Measurements from ENCODE around the gene HTT.

Gene HTT

GRCh38 chr4:3213106-3213425 lies 138.6 kb downstream of the HTT start:
- no CpG with 5 or more reads among the region's 4 CpGs for WGBS, 2 donors (ENCODE audit: extremely low coverage in 2 of 2, insufficient read length in 2 of 2, insufficient replicate concordance in 1 of 2)
- no peak overlapping the region for H3K4me2 ChIP-seq (ENCODE audit: insufficient read depth, low read length, poor library complexity, severe bottlenecking)
- H3K9ac ChIP-seq (ENCODE audit: low read depth, low read length, poor library complexity), result no peak overlapping the region
- no peaks in the 10 kb centered on the region for H3K27me3 ChIP-seq (ENCODE audit: control insufficient read depth in 3 of 3, insufficient read depth in 3 of 3, low read depth in 1 of 3, low read length in 3 of 3)
- H3K79me1 ChIP-seq (ENCODE audit: low read depth, low read length), result peaks cover 2% of the 10 kb centered on the region
- H3K9me3 ChIP-seq (replicated peaks in 1 of 2; ENCODE audit: control insufficient read depth in 2 of 2, insufficient read depth in 1 of 2, low read depth in 1 of 2, low read length in 2 of 2), result peaks cover 0 to 2% of the 10 kb centered on the region in 2 donors
- H2AFZ ChIP-seq (ENCODE audit: low read length), result no peak overlapping the region
- peaks cover 60 to 97% of the 10 kb centered on the region in 2 donors for H3K36me3 ChIP-seq (replicated peaks in 1 of 2; ENCODE audit: control insufficient read depth in 2 of 2, insufficient read depth in 2 of 2, low read length in 2 of 2)
- no peak overlapping the region for H3K4ac ChIP-seq (ENCODE audit: low read length)
- H2AK5ac ChIP-seq (ENCODE audit: low read depth, low read length), result no peak overlapping the region
- H2BK120ac ChIP-seq (ENCODE audit: low read depth, low read length), result no peak overlapping the region
- no peak overlapping the region for H3K27ac ChIP-seq (replicated peaks; ENCODE audit: low read length)
- no peak overlapping the region for H3K4me3 ChIP-seq (ENCODE audit: low read length in 2 of 2)
- H4K91ac ChIP-seq (ENCODE audit: low read depth, low read length, poor library complexity), result no peak overlapping the region
- H2BK5ac ChIP-seq (ENCODE audit: low read length), result no peak overlapping the region
- H2BK15ac ChIP-seq (ENCODE audit: low read length), result no peak overlapping the region
- no peaks in the 10 kb centered on the region for H3K4me1 ChIP-seq (ENCODE audit: control insufficient read depth in 2 of 2, insufficient read depth in 1 of 2, low read depth in 1 of 2, low read length in 2 of 2)
- no peak overlapping the region for H4K8ac ChIP-seq (ENCODE audit: low read depth, low read length)
- H3K23ac ChIP-seq (ENCODE audit: low read depth, low read length, poor library complexity), result no peak overlapping the region
- no peak overlapping the region for H3K18ac ChIP-seq (ENCODE audit: low read length)
- H2BK12ac ChIP-seq (ENCODE audit: low read length), result no peak overlapping the region
- DNase-seq (ENCODE audit: low spot score), result no peak
- no peak overlapping the region for H3K14ac ChIP-seq (ENCODE audit: low read length)

GRCh38 chr4:3213661-3214250 lies 139.3 kb downstream of the HTT start:
- Histone ChIP-seq H4K8ac (ENCODE audit: low read depth, low read length) (no peak overlapping the region), H3K9ac (ENCODE audit: low read depth, low read length, poor library complexity) (peak overlapping the region; percentile 45), H3K4ac (ENCODE audit: low read length) (no peak overlapping the region), H3K27me3 (ENCODE audit: control insufficient read depth in 3 of 3, insufficient read depth in 3 of 3, low read depth in 1 of 3, low read length in 3 of 3) (no peaks in the 10 kb centered on the region), H3K4me1 (ENCODE audit: control insufficient read depth in 2 of 2, insufficient read depth in 1 of 2, low read depth in 1 of 2, low read length in 2 of 2) (peaks cover 0 to 2% of the 10 kb centered on the region in 2 donors), H3K4me3 (ENCODE audit: low read length in 2 of 2) (peak overlapping the region in 1 of 2 donors; percentile 0), H3K18ac (ENCODE audit: low read length) (no peak overlapping the region), H3K36me3 (replicated peaks in 1 of 2; ENCODE audit: control insufficient read depth in 2 of 2, insufficient read depth in 2 of 2, low read length in 2 of 2) (peaks cover 61 to 95% of the 10 kb centered on the region in 2 donors), H3K14ac (ENCODE audit: low read length) (no peak overlapping the region), H3K9me3 (replicated peaks in 1 of 2; ENCODE audit: control insufficient read depth in 2 of 2, insufficient read depth in 1 of 2, low read depth in 1 of 2, low read length in 2 of 2) (peaks cover 0 to 2% of the 10 kb centered on the region in 2 donors), H3K79me1 (ENCODE audit: low read depth, low read length) (peaks cover 1% of the 10 kb centered on the region), H3K4me2 (ENCODE audit: insufficient read depth, low read length, poor library complexity, severe bottlenecking) (no peak overlapping the region), H3K23ac (ENCODE audit: low read depth, low read length, poor library complexity) (no peak overlapping the region), H2BK15ac (ENCODE audit: low read length) (no peak overlapping the region), H2BK12ac (ENCODE audit: low read length) (no peak overlapping the region), H2AK5ac (ENCODE audit: low read depth, low read length) (no peak overlapping the region), H4K91ac (ENCODE audit: low read depth, low read length, poor library complexity) (no peak overlapping the region), H2BK120ac (ENCODE audit: low read depth, low read length) (no peak overlapping the region), H2BK5ac (ENCODE audit: low read length) (no peak overlapping the region), H3K27ac (replicated peaks; ENCODE audit: low read length) (no peak overlapping the region), H2AFZ (ENCODE audit: low read length) (no peak overlapping the region)
- WGBS, 2 donors (ENCODE audit: extremely low coverage in 2 of 2, insufficient read length in 2 of 2, insufficient replicate concordance in 1 of 2), result no CpG with 5 or more reads among the region's 15 CpGs
- DNase-seq (ENCODE audit: low spot score), result no peak

GRCh38 chr4:3215256-3215655 lies 140.8 kb downstream of the HTT start:
- Histone ChIP-seq H2BK120ac (ENCODE audit: low read depth, low read length) (no peak overlapping the region), H4K8ac (ENCODE audit: low read depth, low read length) (no peak overlapping the region), H3K23ac (ENCODE audit: low read depth, low read length, poor library complexity) (no peak overlapping the region), H3K36me3 (replicated peaks in 1 of 2; ENCODE audit: control insufficient read depth in 2 of 2, insufficient read depth in 2 of 2, low read length in 2 of 2) (peaks cover 47 to 95% of the 10 kb centered on the region in 2 donors), H3K14ac (ENCODE audit: low read length) (no peak overlapping the region), H2BK15ac (ENCODE audit: low read length) (no peak overlapping the region), H2AK5ac (ENCODE audit: low read depth, low read length) (no peak overlapping the region), H3K79me1 (ENCODE audit: low read depth, low read length) (no peaks in the 10 kb centered on the region), H3K18ac (ENCODE audit: low read length) (no peak overlapping the region), H3K4me3 (ENCODE audit: low read length in 2 of 2) (no peak overlapping the region), H3K4me1 (ENCODE audit: control insufficient read depth in 2 of 2, insufficient read depth in 1 of 2, low read depth in 1 of 2, low read length in 2 of 2) (peaks cover 0 to 8% of the 10 kb centered on the region in 2 donors), H3K27ac (replicated peaks; ENCODE audit: low read length) (no peak overlapping the region), H2AFZ (ENCODE audit: low read length) (no peak overlapping the region), H2BK12ac (ENCODE audit: low read length) (no peak overlapping the region), H3K9me3 (replicated peaks in 1 of 2; ENCODE audit: control insufficient read depth in 2 of 2, insufficient read depth in 1 of 2, low read depth in 1 of 2, low read length in 2 of 2) (peaks cover 0 to 2% of the 10 kb centered on the region in 2 donors), H3K27me3 (ENCODE audit: control insufficient read depth in 3 of 3, insufficient read depth in 3 of 3, low read depth in 1 of 3, low read length in 3 of 3) (no peaks in the 10 kb centered on the region), H4K91ac (ENCODE audit: low read depth, low read length, poor library complexity) (no peak overlapping the region), H2BK5ac (ENCODE audit: low read length) (no peak overlapping the region), H3K9ac (ENCODE audit: low read depth, low read length, poor library complexity) (no peak overlapping the region), H3K4ac (ENCODE audit: low read length) (no peak overlapping the region), H3K4me2 (ENCODE audit: insufficient read depth, low read length, poor library complexity, severe bottlenecking) (no peak overlapping the region)
- no CpG with 5 or more reads among the region's 12 CpGs for WGBS, 2 donors (ENCODE audit: extremely low coverage in 2 of 2, insufficient read length in 2 of 2, insufficient replicate concordance in 1 of 2)
- no peak for DNase-seq (ENCODE audit: low spot score)

GRCh38 chr4:3215733-3216132 lies 141.3 kb downstream of the HTT start:
- H3K23ac ChIP-seq (ENCODE audit: low read depth, low read length, poor library complexity), result no peak overlapping the region
- H3K9ac ChIP-seq (ENCODE audit: low read depth, low read length, poor library complexity), result no peak overlapping the region
- peaks cover 46 to 95% of the 10 kb centered on the region in 2 donors for H3K36me3 ChIP-seq (replicated peaks in 1 of 2; ENCODE audit: control insufficient read depth in 2 of 2, insufficient read depth in 2 of 2, low read length in 2 of 2)
- DNase-seq (ENCODE audit: low spot score), result no peak
- no peak overlapping the region for H3K18ac ChIP-seq (ENCODE audit: low read length)
- no peaks in the 10 kb centered on the region for H3K27me3 ChIP-seq (ENCODE audit: control insufficient read depth in 3 of 3, insufficient read depth in 3 of 3, low read depth in 1 of 3, low read length in 3 of 3)
- no peak overlapping the region for H3K14ac ChIP-seq (ENCODE audit: low read length)
- peaks cover 0 to 2% of the 10 kb centered on the region in 2 donors for H3K9me3 ChIP-seq (replicated peaks in 1 of 2; ENCODE audit: control insufficient read depth in 2 of 2, insufficient read depth in 1 of 2, low read depth in 1 of 2, low read length in 2 of 2)
- H3K27ac ChIP-seq (replicated peaks; ENCODE audit: low read length), result no peak overlapping the region
- peaks cover 0 to 8% of the 10 kb centered on the region in 2 donors for H3K4me1 ChIP-seq (ENCODE audit: control insufficient read depth in 2 of 2, insufficient read depth in 1 of 2, low read depth in 1 of 2, low read length in 2 of 2)
- no peak overlapping the region for H3K4me2 ChIP-seq (ENCODE audit: insufficient read depth, low read length, poor library complexity, severe bottlenecking)
- no peaks in the 10 kb centered on the region for H3K79me1 ChIP-seq (ENCODE audit: low read depth, low read length)
- no peak overlapping the region for H2BK5ac ChIP-seq (ENCODE audit: low read length)
- H2BK12ac ChIP-seq (ENCODE audit: low read length), result no peak overlapping the region
- no peak overlapping the region for H4K91ac ChIP-seq (ENCODE audit: low read depth, low read length, poor library complexity)
- no peak overlapping the region for H3K4me3 ChIP-seq (ENCODE audit: low read length in 2 of 2)
- no peak overlapping the region for H2BK120ac ChIP-seq (ENCODE audit: low read depth, low read length)
- H4K8ac ChIP-seq (ENCODE audit: low read depth, low read length), result no peak overlapping the region
- WGBS, 2 donors (ENCODE audit: extremely low coverage in 2 of 2, insufficient read length in 2 of 2, insufficient replicate concordance in 1 of 2), result no CpG with 5 or more reads among the region's 4 CpGs
- no peak overlapping the region for H2AK5ac ChIP-seq (ENCODE audit: low read depth, low read length)
- no peak overlapping the region for H3K4ac ChIP-seq (ENCODE audit: low read length)
- H2BK15ac ChIP-seq (ENCODE audit: low read length), result no peak overlapping the region
- H2AFZ ChIP-seq (ENCODE audit: low read length), result no peak overlapping the region
